Kidney capillary endothelial cell (primary cell): Measurements from ENCODE around the gene AHNAK2.

Experiments
- DNase-seq: peaks from one replicate; pipeline ENCODE4 v3.0.0-alpha.2; 2018; ENCODE audit warnings: low spot score

The AHNAK2 gene

GRCh38 chr14:104972301-104973134 is 5.7 kb downstream of the AHNAK2 start:
- DNase-seq: no peak

GRCh38 chr14:104971447-104972240 is 6.5 kb downstream of the AHNAK2 start:
- DNase-seq: no peak

GRCh38 chr14:104970231-104971068 is 7.7 kb downstream of the AHNAK2 start:
- peak; percentile 47 for DNase-seq

- DNase-seq: no peak
These were observed 8.4 kb downstream of the AHNAK2 start for GRCh38 chr14:104969741-104970230.

GRCh38 chr14:104968541-104969401 is 9.4 kb downstream of the AHNAK2 start:
- DNase-seq: no peak

- no peak for DNase-seq
These were observed 10.0 kb downstream of the AHNAK2 start for GRCh38 chr14:104968153-104968527.

- no peak for DNase-seq
These were observed 10.6 kb downstream of the AHNAK2 start for GRCh38 chr14:104967386-104968152.

GRCh38 chr14:104966981-104967385 is 11.2 kb downstream of the AHNAK2 start:
- no peak for DNase-seq

GRCh38 chr14:104966261-104966865 is 11.8 kb downstream of the AHNAK2 start:
- no peak for DNase-seq

GRCh38 chr14:104965561-104966231 is 12.5 kb downstream of the AHNAK2 start:
- DNase-seq: no peak

GRCh38 chr14:104964546-104964945 is 13.6 kb downstream of the AHNAK2 start:
- no peak for DNase-seq

- no peak for DNase-seq
These were observed 20.7 kb downstream of the AHNAK2 start for GRCh38 chr14:104957146-104958113.

GRCh38 chr14:104956290-104956890 is 21.8 kb downstream of the AHNAK2 start:
- no peak for DNase-seq

GRCh38 chr14:104955396-104955770 is 22.8 kb downstream of the AHNAK2 start:
- DNase-seq: no peak

- DNase-seq: no peak
These were observed 23.3 kb downstream of the AHNAK2 start for GRCh38 chr14:104954746-104955395.

GRCh38 chr14:104953896-104954656 is 24.1 kb downstream of the AHNAK2 start:
- DNase-seq: no peak

GRCh38 chr14:104953097-104953496 is 25.1 kb downstream of the AHNAK2 start:
- no peak for DNase-seq
